NOMO-1 treated with DMSO at 0.1 percent for 48 hours (cell line): ENCODE results near the gene LCN12.

Experiments
- DNase-seq: peaks from one replicate; lab custom pipeline; 2025; ENCODE audit not compliant: unreplicated experiment; lab: John Stamatoyannopoulos, UW

The LCN12 gene

GRCh38 chr9:136926749-136927148 lies 25.3 kb upstream of the LCN12 start:
- DNase-seq: no peak

GRCh38 chr9:136927343-136928271 lies 24.5 kb upstream of the LCN12 start:
- DNase-seq: no peak

GRCh38 chr9:136928591-136928990 lies 23.5 kb upstream of the LCN12 start:
- DNase-seq: peak; percentile 91

GRCh38 chr9:136930014-136930413 lies 22.1 kb upstream of the LCN12 start:
- DNase-seq: no peak

GRCh38 chr9:136931611-136932130 lies 20.4 kb upstream of the LCN12 start:
- no peak for DNase-seq

- no peak for DNase-seq
Observed at GRCh38 chr9:136934277-136934676, 17.8 kb upstream of the LCN12 start.

- peak; percentile 97 for DNase-seq
Observed at GRCh38 chr9:136935651-136936050, 16.4 kb upstream of the LCN12 start.

- DNase-seq: no peak
Observed at GRCh38 chr9:136936645-136937170, 15.4 kb upstream of the LCN12 start.

GRCh38 chr9:136937186-136938001 lies 14.7 kb upstream of the LCN12 start:
- DNase-seq: no peak

GRCh38 chr9:136939431-136939995 lies 12.6 kb upstream of the LCN12 start:
- no peak for DNase-seq

GRCh38 chr9:136939996-136940525 lies 12.0 kb upstream of the LCN12 start:
- no peak for DNase-seq

- no peak for DNase-seq
Observed at GRCh38 chr9:136940526-136941230, 11.4 kb upstream of the LCN12 start.

- no peak for DNase-seq
Observed at GRCh38 chr9:136941231-136942111, 10.6 kb upstream of the LCN12 start.

- DNase-seq: no peak
Observed at GRCh38 chr9:136942112-136942880, 9.8 kb upstream of the LCN12 start.

GRCh38 chr9:136942881-136943230 lies 9.2 kb upstream of the LCN12 start:
- no peak for DNase-seq

GRCh38 chr9:136943291-136944211 lies 8.5 kb upstream of the LCN12 start:
- no peak for DNase-seq

GRCh38 chr9:136944212-136944518 lies 7.9 kb upstream of the LCN12 start:
- DNase-seq: peak; percentile 74
